MM.1S (cell line): ENCODE measurements around the gene LARGE1.

ENCODE experiments used
- DNase-seq: peaks from one replicate; pipeline ENCODE4 v3.0.0-alpha.2; 2015
- H2AFZ ChIP-seq: fragments of 300-600 bp; sonication (generic); 2 replicates; pipeline ENCODE4 v1.6.0; 2016; ENCODE audit warnings: antibody characterized with exemption, low read length
- H3F3A ChIP-seq: fragments of 300-600 bp; sonication (generic); 2 replicates; pipeline ENCODE4 v1.6.1; 2016; ENCODE audit warnings: mild to moderate bottlenecking, antibody characterized with exemption, low read length, moderate library complexity, mixed read lengths; ENCODE audit not compliant: insufficient read depth
- H3K27ac ChIP-seq: fragments of 300-600 bp; sonication (generic); 2 replicates; pipeline ENCODE4 v1.5.1; 2016; ENCODE audit warnings: mild to moderate bottlenecking, low read length
- H3K27me3 ChIP-seq: fragments of 300-600 bp; sonication (generic); replicated peaks from 2 replicates; pipeline ENCODE4 v1.6.0; 2016; ENCODE audit warnings: low read length; ENCODE audit not compliant: insufficient read depth
- H3K36me3 ChIP-seq: fragments of 300-600 bp; sonication (generic); replicated peaks from 2 replicates; pipeline ENCODE4 v1.6.1; 2016; ENCODE audit warnings: mild to moderate bottlenecking, low read length, mixed read lengths; ENCODE audit not compliant: insufficient read depth
- H3K4me1 ChIP-seq: fragments of 300-600 bp; sonication (generic); 2 replicates; pipeline ENCODE4 v1.6.1; 2016; ENCODE audit warnings: low read length, mixed read lengths
- H3K4me2 ChIP-seq: fragments of 300-600 bp; sonication (generic); 2 replicates; pipeline ENCODE4 v1.6.0; 2016; ENCODE audit warnings: low read depth, low read length
- H3K4me3 ChIP-seq: fragments of 300-600 bp; sonication (generic); 2 replicates; pipeline ENCODE4 v1.5.1; 2016; ENCODE audit warnings: low read length, mixed read lengths
- H3K79me2 ChIP-seq: fragments of 300-600 bp; sonication (generic); 2 replicates; pipeline ENCODE4 v1.6.1; 2016; ENCODE audit warnings: mixed run types, low read length, mixed read lengths
- H3K9ac ChIP-seq: fragments of 300-600 bp; sonication (generic); 2 replicates; pipeline ENCODE4 v1.6.1; 2016; ENCODE audit warnings: low read length, mixed read lengths
- H3K9me2 ChIP-seq: fragments of 300-600 bp; sonication (generic); replicated peaks from 2 replicates; pipeline ENCODE4 v1.6.1; 2016; ENCODE audit warnings: mild to moderate bottlenecking, low read length, mixed read lengths; ENCODE audit not compliant: insufficient read depth
- H3K9me3 ChIP-seq: fragments of 300-600 bp; sonication (generic); replicated peaks from 2 replicates; pipeline ENCODE4 v1.6.1; 2016; ENCODE audit warnings: mild to moderate bottlenecking, low read length, mixed read lengths; ENCODE audit not compliant: insufficient read depth
- H4K20me1 ChIP-seq: fragments of 300-600 bp; sonication (generic); 2 replicates; pipeline ENCODE4 v1.6.1; 2016; ENCODE audit warnings: mild to moderate bottlenecking, low read length, moderate library complexity, mixed read lengths; ENCODE audit not compliant: insufficient read depth
- EZH2 ChIP-seq: fragments of 300-600 bp; sonication (generic); optimal IDR thresholded peaks from 2 replicates; pipeline ENCODE3; 2017; ENCODE audit warnings: low read depth, mild to moderate bottlenecking, antibody characterized with exemption, low read length, mixed read lengths
- EZH2phosphoT487 ChIP-seq: fragments of 300-600 bp; sonication (generic); IDR thresholded peaks from 2 replicates; pipeline ENCODE4 v1.6.1; 2018; ENCODE audit warnings: antibody characterized with exemption, low read length
- TF ChIP-seq, protein P1 (sequence below): fragments of 300-600 bp; sonication (generic); IDR thresholded peaks from 2 replicates; pipeline ENCODE4 v1.5.1; 2016; ENCODE audit warnings: antibody characterized with exemption, low read length, mixed read lengths

The LARGE1 gene

DNA sequence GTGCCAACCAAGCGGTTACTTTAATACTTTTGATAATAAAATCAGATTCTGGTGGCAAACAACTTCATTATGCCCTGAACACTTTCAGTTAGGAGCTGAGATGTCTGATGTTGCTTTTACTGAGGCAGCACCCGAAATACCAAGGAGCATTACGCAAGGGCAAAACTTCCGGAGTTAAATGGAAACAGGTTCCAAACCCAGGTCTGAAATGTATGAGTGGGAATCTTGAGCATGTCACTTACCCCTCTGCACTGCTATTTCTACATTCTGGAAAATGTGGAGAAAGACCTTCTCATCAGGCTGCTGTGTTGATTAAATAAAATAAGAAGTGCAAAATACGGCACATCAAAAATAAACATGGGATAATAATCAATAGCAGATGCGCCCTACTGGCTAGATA lies 315.1 kb downstream of the LARGE1 start:
- Histone ChIP-seq H3K4me3 (no peak overlapping the region), H3K79me2 (peaks cover 5% of the 10 kb centered on the region; the same call in 1 of the 2 replicates), H2AFZ (no peak overlapping the region), H3K27me3 (no peaks in the 10 kb centered on the region), H3K9ac (no peak overlapping the region), H3K4me2 (no peak overlapping the region), H4K20me1 (no peaks in the 10 kb centered on the region), H3K4me1 (no peaks in the 10 kb centered on the region), H3K9me3 (no peaks in the 10 kb centered on the region), H3K27ac (no peak overlapping the region), H3K9me2 (no peaks in the 10 kb centered on the region), H3K36me3 (no peaks in the 10 kb centered on the region), H3F3A (no peaks in the 10 kb centered on the region)
- no peak for TF ChIP-seq EZH2
- TF ChIP-seq, protein P1, sequence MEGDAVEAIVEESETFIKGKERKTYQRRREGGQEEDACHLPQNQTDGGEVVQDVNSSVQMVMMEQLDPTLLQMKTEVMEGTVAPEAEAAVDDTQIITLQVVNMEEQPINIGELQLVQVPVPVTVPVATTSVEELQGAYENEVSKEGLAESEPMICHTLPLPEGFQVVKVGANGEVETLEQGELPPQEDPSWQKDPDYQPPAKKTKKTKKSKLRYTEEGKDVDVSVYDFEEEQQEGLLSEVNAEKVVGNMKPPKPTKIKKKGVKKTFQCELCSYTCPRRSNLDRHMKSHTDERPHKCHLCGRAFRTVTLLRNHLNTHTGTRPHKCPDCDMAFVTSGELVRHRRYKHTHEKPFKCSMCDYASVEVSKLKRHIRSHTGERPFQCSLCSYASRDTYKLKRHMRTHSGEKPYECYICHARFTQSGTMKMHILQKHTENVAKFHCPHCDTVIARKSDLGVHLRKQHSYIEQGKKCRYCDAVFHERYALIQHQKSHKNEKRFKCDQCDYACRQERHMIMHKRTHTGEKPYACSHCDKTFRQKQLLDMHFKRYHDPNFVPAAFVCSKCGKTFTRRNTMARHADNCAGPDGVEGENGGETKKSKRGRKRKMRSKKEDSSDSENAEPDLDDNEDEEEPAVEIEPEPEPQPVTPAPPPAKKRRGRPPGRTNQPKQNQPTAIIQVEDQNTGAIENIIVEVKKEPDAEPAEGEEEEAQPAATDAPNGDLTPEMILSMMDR = no peak
- TF ChIP-seq EZH2phosphoT487 = no peak
- DNase-seq = no peak

DNA sequence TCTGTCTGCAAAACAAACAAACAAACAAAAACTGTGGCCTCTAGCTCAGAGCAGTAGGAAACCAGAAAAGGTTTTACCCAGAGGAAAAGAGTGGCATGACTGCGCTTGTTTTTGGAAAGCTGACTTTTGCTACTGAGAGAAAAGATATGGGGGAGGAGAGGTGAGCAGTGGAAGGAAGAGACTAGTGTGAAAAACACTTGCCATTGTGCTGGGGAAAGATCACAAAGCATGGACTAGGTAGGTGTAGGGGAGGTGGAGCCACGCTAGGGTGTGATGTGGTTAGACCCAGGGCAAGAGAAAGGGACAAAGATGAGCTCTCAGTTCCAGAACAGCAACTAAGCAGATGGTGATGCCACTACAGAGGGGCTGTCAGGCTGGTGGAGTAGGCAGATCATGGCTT lies 319.2 kb downstream of the LARGE1 start:
- Histone ChIP-seq H3K4me3 (no peak overlapping the region), H4K20me1 (no peaks in the 10 kb centered on the region), H3K4me2 (no peak overlapping the region), H3K4me1 (no peaks in the 10 kb centered on the region), H3K79me2 (no peaks in the 10 kb centered on the region), H3K27ac (no peak overlapping the region), H3K9me2 (no peaks in the 10 kb centered on the region), H3K27me3 (no peaks in the 10 kb centered on the region), H3K9ac (no peak overlapping the region), H2AFZ (no peak overlapping the region), H3K36me3 (no peaks in the 10 kb centered on the region), H3K9me3 (no peaks in the 10 kb centered on the region), H3F3A (no peaks in the 10 kb centered on the region)
- no peak for DNase-seq
- no peak for TF ChIP-seq EZH2phosphoT487
- no peak for TF ChIP-seq EZH2
- TF ChIP-seq, protein P1 = no peak

DNA sequence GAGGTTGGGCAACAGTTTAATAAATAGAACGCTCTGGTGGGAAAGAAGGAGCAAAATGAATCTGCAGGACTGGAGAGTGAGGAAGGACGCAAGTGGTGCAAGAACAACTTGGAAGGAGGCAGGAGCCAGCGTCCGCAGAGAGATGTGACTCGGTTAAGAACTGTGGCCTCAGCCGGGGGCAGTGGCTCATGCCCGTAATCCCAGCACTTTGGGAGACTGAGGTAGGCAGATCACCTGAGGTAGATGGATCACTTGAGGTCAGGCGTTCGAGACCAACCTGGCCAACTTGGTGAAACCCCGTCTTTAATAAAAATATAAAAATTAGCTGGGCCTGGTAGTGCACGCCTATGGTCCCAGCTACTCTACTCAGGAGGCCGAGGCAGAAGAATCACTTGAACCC lies 319.7 kb downstream of the LARGE1 start:
- Histone ChIP-seq H3K9me3 (no peaks in the 10 kb centered on the region), H3K9me2 (no peaks in the 10 kb centered on the region), H3K36me3 (no peaks in the 10 kb centered on the region), H3K79me2 (no peaks in the 10 kb centered on the region), H3K27ac (no peak overlapping the region), H3K4me3 (no peak overlapping the region), H2AFZ (no peak overlapping the region), H4K20me1 (no peaks in the 10 kb centered on the region), H3F3A (no peaks in the 10 kb centered on the region), H3K4me1 (no peaks in the 10 kb centered on the region), H3K4me2 (no peak overlapping the region), H3K27me3 (no peaks in the 10 kb centered on the region), H3K9ac (no peak overlapping the region)
- TF ChIP-seq, protein P1 = no peak
- TF ChIP-seq EZH2 (no peak), EZH2phosphoT487 (no peak)
- DNase-seq = no peak
